Measurements from ENCODE around the gene PPP4R2. TPM values are rescaled to one million over a fixed set of nuclear protein-coding genes. Genes with fewer than 3 reads are reported as not detected.

PPP4R2 gene
- total and polyA plus RNA-seq, 2 of the 4 experiments (the other 2 are of a cell fraction) = 13.5 to 31.4 TPM

- intact Hi-C loops (cut with micrococcal nuclease) = no loop called here
- no peak overlapping the region for H4K91ac ChIP-seq (ENCODE audit: insufficient read depth, low read depth, low read length)
- BruUV-seq (replicated peaks) = no TSS peak
- ATAC-seq (ENCODE audit: low read depth) = no peak
- no peaks in the 10 kb centered on the region for H3K4me1 ChIP-seq (ENCODE audit: control insufficient read depth, insufficient read depth, low read length)
- no peak overlapping the region for H2AK9ac ChIP-seq (replicated peaks; ENCODE audit: low read depth, low read length, poor library complexity)
- dilution Hi-C loops (cut with HindIII; ENCODE audit: low sequenced_read_pairs, unreplicated experiment) = no loop called here
- H3K79me1 ChIP-seq (ENCODE audit: low read depth in 1 of 2, low read length in 2 of 2) = peaks cover 9 to 47% of the 10 kb centered on the region in 2 experiments
- no peak overlapping the region for H2AK5ac ChIP-seq (ENCODE audit: low read depth, low read length)
- no peak overlapping the region for H2BK20ac ChIP-seq (ENCODE audit: low read depth, low read length)
- no peak for TF ChIP-seq CHD1 (IDR thresholded peaks at IDR 0.05; ENCODE audit: low read depth, low read length)
- TF ChIP-seq NFE2L2 (IDR thresholded peaks at IDR 0.05; ENCODE audit: low read depth, low read length) = no peak
- TF ChIP-seq, protein P1, sequence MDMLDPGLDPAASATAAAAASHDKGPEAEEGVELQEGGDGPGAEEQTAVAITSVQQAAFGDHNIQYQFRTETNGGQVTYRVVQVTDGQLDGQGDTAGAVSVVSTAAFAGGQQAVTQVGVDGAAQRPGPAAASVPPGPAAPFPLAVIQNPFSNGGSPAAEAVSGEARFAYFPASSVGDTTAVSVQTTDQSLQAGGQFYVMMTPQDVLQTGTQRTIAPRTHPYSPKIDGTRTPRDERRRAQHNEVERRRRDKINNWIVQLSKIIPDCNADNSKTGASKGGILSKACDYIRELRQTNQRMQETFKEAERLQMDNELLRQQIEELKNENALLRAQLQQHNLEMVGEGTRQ (IDR thresholded peaks at IDR 0.05; ENCODE audit: low read depth, low read length) = no peak
- no peak for TF ChIP-seq CTCF (conservative IDR thresholded peaks at IDR 0.05; ENCODE audit: low read depth, low read length)
- TF ChIP-seq CEBPB (IDR thresholded peaks at IDR 0.05; ENCODE audit: low read depth, low read length) = no peak
- no peak for TF ChIP-seq SMC3 (IDR thresholded peaks at IDR 0.05; ENCODE audit: low read depth, low read length)
- TF ChIP-seq FOS (IDR thresholded peaks at IDR 0.05; ENCODE audit: low read depth, low read length) = no peak
- TF ChIP-seq MAFK (IDR thresholded peaks at IDR 0.05; ENCODE audit: low read depth, low read length) = no peak
- TF ChIP-seq POLR2A (IDR thresholded peaks at IDR 0.05; ENCODE audit: low read depth, low read length) = no peak
- TF ChIP-seq MXI1 (IDR thresholded peaks at IDR 0.05; ENCODE audit: borderline replicate concordance, low read depth, low read length) = no peak
- no peak for TF ChIP-seq RCOR1 (IDR thresholded peaks at IDR 0.05; ENCODE audit: insufficient replicate concordance, low read length)
- TF ChIP-seq MAZ (IDR thresholded peaks at IDR 0.05; ENCODE audit: borderline replicate concordance, low read depth, low read length) = no peak
- no peak for TF ChIP-seq RFX5 (IDR thresholded peaks at IDR 0.05; ENCODE audit: low read depth, low read length)
- no peak for TF ChIP-seq ELK1 (IDR thresholded peaks at IDR 0.05; ENCODE audit: borderline replicate concordance, low read depth, low read length)
- H3K4me2 ChIP-seq (ENCODE audit: low read depth, low read length) = no peak overlapping the region
- POLR2A ChIA-PET (ENCODE audit: unreplicated experiment) = no interaction called here
- no peak overlapping the region for H4K8ac ChIP-seq (ENCODE audit: low read depth in 2 of 2, low read length in 2 of 2)
- no peak overlapping the region for H4K5ac ChIP-seq (ENCODE audit: low read depth, low read length)
- H3K56ac ChIP-seq (ENCODE audit: extremely low read depth, insufficient read depth, low read length) = no peak overlapping the region
- H3K4me3 ChIP-seq (ENCODE audit: insufficient read depth, low read depth, low read length) = no peak overlapping the region
- H3K9ac ChIP-seq (ENCODE audit: low read depth, low read length) = no peak overlapping the region
- H2AFZ ChIP-seq (replicated peaks; ENCODE audit: low read length, poor library complexity) = no peak overlapping the region
- H3K36me3 ChIP-seq (ENCODE audit: control insufficient read depth, insufficient read depth, low read length) = peaks cover 5% of the 10 kb centered on the region
- no peaks in the 10 kb centered on the region for H3K27me3 ChIP-seq (ENCODE audit: control insufficient read depth, insufficient read depth, low read length)
- H2BK15ac ChIP-seq (ENCODE audit: low read depth, low read length) = no peak overlapping the region
- H2BK120ac ChIP-seq (ENCODE audit: low read depth, low read length) = no peak overlapping the region
- H3K18ac ChIP-seq (ENCODE audit: low read depth, low read length) = no peak overlapping the region
- WGBS, 2 experiments (ENCODE audit: extremely low coverage in 2 of 2, insufficient read length in 1 of 2) = no CpG with 5 or more reads among the region's 10 CpGs
- peaks cover 58% of the 10 kb centered on the region for H4K20me1 ChIP-seq (ENCODE audit: insufficient read depth, low read length)
- H2BK5ac ChIP-seq (ENCODE audit: low read depth, low read length, poor library complexity, severe bottlenecking) = no peak overlapping the region
- H3K14ac ChIP-seq (replicated peaks; ENCODE audit: low read depth, low read length) = no peak overlapping the region
- CTCF ChIA-PET = no interaction called here
- no peak overlapping the region for H3K27ac ChIP-seq (ENCODE audit: insufficient read depth, low read length)
- no peak overlapping the region for H3K23ac ChIP-seq (ENCODE audit: low read depth, low read length)
- in situ Hi-C loops (cut with MboI; ENCODE audit: low sequenced_read_pairs) = no loop called here
- H3K9me1 ChIP-seq (ENCODE audit: insufficient read depth, low read length) = peaks cover 3% of the 10 kb centered on the region; the same call in 1 of the 2 replicates
- H3K4ac ChIP-seq (ENCODE audit: low read depth, low read length) = no peak overlapping the region
- DNase-seq = no peak
- no peaks in the 10 kb centered on the region for H3K9me3 ChIP-seq (ENCODE audit: control insufficient read depth, insufficient read depth, low read length)
These were observed 52.7 kb downstream of the PPP4R2 start for GRCh38 chr3:73049319-73049718.
